ENCODE measurements around the gene ZNF557.

The ZNF557 gene

GRCh38 chr19:7132054-7132453 lies 62.6 kb downstream of the ZNF557 start:
- no peak for DNase-seq (ENCODE audit: low spot score)
- in situ Hi-C loops (cut with MboI; ENCODE audit: low pct_unique_long_range_greater_than_20kb, low sequenced_read_pairs, unreplicated experiment), result no loop called here
- no peak for TF ChIP-seq CTCF (IDR thresholded peaks at IDR 0.05; ENCODE audit: extremely low read depth, insufficient read depth, missing control alignments)

DNA sequence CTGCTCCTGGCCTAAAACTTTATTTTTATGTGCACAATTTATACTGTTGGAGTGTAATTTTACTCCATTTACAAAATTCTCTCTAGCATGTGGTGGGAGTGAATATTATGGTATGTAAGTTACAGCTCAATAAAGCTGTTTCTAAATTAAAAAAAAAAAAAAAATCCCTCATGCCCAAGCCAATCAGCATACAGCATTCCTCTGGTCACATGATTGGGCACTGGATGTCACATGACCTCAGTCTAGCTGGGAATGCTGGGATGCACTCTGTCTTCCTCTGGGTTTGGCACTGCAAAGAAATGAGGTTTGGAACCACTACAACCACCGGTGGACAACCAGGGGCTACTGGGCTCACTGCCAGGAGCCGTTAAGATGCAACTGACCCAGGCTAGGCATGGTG lies 67.6 kb downstream of the ZNF557 start:
- DNase-seq (ENCODE audit: low spot score), result no peak
- in situ Hi-C loops (cut with MboI; ENCODE audit: low pct_unique_long_range_greater_than_20kb, low sequenced_read_pairs, unreplicated experiment), result no loop called here
- TF ChIP-seq CTCF (IDR thresholded peaks at IDR 0.05; ENCODE audit: extremely low read depth, insufficient read depth, missing control alignments), result no peak

Measured in GM13977 (cell line).